Stimulated activated CD8-positive, alpha-beta memory T cell treated with anti-CD3 and anti-CD28 coated beads, Interleukin-15, amount 100 ng/mL, for 1 hour (primary cell): ENCODE measurements around the gene AKNA.

Source experiments
- DNase-seq: peaks from one replicate; pipeline ENCODE4 v3.0.0-alpha.2; 2020; ENCODE audit warnings: low read depth

Gene AKNA, protein sequence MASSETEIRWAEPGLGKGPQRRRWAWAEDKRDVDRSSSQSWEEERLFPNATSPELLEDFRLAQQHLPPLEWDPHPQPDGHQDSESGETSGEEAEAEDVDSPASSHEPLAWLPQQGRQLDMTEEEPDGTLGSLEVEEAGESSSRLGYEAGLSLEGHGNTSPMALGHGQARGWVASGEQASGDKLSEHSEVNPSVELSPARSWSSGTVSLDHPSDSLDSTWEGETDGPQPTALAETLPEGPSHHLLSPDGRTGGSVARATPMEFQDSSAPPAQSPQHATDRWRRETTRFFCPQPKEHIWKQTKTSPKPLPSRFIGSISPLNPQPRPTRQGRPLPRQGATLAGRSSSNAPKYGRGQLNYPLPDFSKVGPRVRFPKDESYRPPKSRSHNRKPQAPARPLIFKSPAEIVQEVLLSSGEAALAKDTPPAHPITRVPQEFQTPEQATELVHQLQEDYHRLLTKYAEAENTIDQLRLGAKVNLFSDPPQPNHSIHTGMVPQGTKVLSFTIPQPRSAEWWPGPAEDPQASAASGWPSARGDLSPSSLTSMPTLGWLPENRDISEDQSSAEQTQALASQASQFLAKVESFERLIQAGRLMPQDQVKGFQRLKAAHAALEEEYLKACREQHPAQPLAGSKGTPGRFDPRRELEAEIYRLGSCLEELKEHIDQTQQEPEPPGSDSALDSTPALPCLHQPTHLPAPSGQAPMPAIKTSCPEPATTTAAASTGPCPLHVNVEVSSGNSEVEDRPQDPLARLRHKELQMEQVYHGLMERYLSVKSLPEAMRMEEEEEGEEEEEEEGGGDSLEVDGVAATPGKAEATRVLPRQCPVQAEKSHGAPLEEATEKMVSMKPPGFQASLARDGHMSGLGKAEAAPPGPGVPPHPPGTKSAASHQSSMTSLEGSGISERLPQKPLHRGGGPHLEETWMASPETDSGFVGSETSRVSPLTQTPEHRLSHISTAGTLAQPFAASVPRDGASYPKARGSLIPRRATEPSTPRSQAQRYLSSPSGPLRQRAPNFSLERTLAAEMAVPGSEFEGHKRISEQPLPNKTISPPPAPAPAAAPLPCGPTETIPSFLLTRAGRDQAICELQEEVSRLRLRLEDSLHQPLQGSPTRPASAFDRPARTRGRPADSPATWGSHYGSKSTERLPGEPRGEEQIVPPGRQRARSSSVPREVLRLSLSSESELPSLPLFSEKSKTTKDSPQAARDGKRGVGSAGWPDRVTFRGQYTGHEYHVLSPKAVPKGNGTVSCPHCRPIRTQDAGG (N-terminal part only)

DNA sequence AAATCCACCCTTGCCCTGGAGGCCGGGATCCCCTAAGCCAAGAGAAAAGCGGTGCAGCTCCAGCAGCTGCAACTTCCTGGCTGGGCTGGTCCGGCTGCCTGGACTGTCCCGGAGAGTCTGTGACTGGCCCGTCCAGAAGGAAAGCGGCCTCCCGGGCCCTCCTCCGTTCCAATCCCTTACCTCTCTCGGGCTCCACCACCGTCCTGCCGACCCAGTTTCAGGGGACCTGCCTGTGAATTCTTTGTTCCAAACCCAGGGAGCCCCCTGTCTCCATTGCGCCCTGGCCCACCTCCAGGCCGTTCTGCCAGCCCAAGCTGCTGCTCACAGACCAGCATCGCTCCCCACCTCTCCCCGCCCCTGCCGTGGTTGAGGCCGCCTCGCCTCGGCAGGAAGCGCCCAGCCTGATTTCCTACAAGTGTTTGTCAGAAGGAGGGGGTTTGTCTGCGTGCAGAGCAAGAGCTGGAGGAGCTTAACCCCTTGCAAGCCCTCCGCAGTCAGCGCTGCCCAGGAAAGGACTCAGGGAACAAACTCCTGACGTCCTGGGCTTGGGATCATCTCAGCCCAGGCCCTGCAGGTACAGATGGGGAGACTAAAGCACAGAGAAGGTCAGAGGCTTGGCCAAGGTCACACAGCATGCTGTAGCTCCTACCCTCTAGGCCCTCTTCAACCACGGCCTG is at the start of gene AKNA:
AKNA (minus strand) TSS at position 303 of the 677 bp plus-strand sequence. CDS start 6,649 bp downstream, outside the sequence.
- DNase-seq, result peak; percentile 58

DNA sequence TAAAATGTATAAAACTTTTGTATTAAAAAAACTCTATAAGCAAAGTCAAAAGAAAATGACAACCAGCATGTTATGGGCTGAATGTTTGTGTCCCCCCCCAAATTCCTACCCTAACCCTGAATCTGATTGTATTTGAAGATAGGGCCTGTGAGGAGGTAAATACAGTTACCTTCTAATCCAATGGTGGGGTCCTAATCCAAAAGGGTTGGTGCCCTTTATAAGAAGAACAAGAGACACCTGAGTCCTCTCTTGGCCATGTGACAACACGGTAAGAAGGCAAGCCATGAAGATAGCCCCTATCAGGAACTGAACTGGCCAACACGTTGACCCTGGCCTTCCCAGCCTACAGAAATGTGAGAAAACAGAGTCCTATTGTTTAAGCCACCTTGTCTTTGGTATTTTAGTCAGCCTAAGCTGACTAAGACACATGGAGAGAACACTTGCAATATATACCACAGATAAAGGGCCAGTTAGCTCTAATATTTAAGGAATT is 49.7 kb upstream of the AKNA start:
- DNase-seq, result no peak

DNA sequence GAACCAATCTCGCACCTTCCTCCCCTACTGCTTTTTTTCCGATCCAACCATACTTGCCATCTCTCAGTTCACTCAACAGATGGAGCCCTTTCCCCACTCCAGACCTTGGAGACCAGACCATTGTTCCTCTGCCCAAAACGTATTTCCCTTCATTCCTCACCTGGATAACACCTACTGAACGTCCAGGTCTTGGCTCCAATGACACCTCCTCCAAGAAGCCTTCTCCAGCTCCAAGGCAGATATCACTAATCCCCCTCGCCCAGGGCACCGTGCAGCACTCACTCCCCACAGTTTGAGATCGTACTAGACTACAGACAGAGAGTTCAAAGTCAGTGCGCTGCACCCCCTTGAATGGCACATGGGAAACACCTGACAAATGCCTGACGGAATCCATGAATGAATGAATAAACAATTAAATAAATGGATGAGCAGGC is 47.1 kb upstream of the AKNA start:
- no peak for DNase-seq

DNA sequence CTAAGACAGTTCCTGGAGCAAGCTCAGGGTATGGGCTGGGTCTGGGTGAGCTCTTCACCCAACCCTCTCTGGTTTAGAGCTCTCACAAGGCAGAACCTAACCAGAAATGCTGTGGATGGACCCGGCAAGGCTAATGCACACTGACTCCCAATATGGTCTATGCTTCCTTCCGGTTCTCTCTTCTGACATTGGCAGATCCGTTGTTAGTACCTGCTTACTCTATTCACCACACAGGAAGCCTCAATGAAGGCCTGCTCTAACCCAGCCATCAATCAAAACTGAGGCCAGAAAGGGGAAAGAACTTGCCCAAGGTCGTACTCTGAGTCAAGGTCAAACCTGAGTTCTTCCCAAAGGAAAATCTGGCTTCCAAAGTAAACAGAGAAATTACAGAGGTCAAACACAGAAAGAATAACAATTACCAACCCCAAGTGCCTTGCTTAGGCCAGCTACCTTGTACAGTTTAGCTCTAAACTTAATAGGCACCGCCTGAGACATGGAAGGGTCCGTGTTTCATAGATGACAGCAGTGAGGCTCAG is 46.0 kb upstream of the AKNA start:
- no peak for DNase-seq

DNA sequence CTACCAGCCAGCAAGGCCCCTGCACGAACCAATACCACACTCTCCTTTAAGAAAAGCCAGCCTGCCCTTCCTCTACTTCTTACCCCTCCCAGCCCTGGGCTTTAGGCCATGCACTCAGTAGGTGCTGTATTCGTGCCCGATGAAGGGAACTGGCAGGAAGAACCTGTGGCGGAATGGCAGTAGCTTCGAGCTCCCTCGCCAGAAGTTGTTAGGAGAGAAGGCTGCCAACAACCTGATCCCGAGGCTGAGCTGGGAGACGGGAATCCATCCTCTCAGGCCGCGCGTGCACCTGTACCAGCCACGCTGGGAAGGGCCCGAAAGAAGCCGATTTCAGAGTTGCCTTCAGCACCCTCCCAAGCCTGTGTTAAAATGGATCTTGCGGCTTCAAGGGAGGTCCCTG is 45.3 kb upstream of the AKNA start:
- DNase-seq, result no peak

DNA sequence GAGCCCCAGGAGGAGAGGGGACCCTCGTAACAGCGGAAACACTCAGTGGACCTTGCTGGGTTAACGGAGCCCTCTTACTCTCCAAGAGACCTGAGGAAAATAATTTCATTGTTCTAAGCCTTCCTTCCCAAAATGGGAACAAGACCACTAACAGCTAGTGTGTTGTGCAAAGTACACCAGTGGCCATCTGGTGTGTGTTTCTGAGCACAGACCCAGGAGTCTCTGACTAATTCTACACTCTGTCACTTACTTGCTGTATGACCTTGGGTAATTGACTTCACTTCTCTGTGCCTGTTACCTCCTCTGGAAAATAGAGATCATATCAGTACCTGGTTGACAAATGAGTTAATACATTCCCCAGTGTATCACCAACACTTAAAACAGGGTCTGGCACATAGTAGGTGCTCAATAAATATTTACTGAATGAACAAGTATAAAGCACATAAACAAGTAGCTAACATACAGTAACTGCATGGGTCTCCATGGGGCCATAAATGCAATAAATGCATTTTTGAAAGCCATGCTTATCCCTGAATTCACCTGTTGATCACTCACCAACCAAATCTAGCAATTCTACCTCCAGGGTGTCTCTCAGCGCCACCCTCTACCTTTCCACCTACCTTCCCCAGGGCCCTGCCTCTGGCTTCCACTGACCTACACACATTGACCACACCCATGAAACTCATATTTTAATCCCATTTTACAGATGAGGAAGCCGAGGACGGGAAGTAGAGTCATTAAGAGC is 44.7 kb upstream of the AKNA start:
- no peak for DNase-seq

DNA sequence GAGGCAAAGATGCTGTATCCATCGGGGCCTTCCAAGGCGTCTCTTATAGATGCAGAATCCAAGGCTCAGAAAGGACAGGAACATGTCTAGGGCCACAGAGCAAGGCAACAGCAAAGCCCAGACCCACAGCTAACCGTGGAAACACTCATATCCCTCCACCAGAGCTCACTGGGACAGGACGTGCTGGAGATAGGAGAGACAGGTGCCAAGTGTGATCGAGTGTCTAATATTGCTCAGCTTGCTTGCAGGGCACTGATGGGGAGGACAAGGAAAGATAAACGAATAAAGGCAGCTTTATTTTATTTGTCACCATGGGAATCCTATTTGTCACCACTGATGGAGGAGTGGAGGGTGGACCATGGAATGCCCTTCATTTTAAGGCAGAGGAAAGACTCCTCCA is 44.0 kb upstream of the AKNA start:
- DNase-seq, result no peak

DNA sequence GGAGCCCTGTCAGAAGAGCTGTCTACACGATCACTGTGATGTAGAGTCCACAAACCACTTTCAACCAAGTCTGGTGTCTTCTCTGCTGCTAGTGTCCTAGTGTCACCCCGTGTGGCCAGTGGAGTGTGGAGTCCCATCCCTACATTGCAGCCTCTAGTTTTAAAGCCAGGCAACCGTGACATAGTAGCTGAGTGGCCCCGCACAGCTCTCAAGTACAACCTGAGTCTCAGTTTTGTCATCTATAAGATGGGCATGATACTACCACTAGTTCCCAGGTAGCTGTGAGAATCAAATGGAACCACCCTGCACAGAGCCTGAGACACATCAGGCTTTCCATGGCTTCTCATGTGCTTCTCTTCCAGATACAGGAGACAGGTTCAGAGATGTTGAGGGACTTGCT is 43.2 kb upstream of the AKNA start:
- DNase-seq, result no peak

DNA sequence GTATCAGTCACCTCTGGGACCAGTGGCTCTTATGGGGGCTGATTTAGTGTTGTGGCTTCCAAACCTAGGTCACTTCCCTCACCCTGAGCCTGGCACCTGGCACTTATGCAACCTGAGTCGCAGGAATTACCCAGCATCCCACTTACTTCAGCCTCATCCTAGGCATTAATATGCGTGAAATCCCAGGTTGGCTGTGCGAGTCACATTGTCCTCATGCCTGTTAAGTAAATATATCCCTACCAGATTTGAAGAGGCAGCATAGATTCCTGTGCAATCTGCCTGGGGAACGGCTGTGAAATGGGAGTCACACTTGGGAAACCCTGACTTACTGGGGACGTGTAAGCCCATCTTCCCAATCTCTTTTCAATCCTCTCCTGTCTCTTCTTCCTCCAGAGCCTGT is 42.7 kb upstream of the AKNA start:
- no peak for DNase-seq

DNA sequence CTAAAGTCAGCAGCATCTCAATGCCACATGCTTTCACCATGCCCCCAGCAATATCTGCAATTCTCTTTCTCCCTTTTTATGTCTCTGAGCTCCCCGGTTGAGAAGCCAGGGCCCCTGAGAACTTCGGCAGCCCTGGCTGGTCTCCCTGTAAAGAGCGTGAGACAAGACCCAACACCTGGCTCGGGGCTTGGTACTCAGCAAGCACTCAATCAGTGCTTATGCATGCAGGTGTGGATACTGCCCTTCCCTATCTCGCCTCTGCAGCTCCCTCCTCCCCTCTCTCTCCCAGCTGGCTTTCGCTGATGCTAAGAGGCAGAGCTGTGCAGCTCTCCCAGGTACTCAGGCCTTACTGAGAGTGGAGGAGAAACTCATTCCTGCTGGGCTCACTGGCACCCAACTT is 41.7 kb upstream of the AKNA start:
- DNase-seq, result no peak

DNA sequence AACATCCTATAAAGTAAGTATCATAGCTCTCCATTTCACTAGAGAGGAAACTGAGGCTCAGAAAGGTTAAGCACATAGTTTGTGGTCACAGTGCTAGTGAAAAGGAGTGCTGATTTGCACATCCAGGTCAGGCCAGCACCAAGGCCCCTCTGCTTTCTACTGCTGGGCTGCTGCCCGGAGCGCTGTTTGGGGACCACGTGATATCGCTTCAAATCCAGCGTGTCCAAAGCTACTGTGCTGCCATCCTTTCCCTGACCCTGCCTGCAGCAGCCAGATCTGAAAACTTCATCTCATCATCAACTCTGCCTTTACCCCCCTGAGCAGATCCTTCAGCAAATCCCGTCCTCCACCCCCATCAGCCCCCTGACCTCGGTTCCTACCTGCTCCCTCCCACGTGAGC is 40.7 kb upstream of the AKNA start:
- DNase-seq, result no peak

DNA sequence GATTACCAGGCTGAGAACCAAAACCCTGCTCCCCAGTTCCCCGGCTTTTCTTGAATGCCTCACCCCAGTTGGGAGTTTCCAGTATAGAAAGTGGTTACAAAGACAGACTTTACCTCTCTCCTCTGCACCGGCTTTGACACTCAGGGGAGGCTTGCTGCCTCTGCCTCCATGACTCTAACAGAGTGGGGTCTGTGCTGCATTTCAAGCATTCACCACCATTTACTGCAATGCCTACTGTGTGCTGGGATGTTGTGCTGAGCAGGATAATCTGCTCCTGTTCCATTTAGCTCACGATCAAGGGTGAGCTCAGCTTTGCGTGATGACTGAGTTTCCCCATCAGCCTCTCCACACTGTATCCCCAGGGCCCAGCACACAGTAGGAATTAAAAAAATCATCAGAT is 39.9 kb upstream of the AKNA start:
- DNase-seq, result no peak

DNA sequence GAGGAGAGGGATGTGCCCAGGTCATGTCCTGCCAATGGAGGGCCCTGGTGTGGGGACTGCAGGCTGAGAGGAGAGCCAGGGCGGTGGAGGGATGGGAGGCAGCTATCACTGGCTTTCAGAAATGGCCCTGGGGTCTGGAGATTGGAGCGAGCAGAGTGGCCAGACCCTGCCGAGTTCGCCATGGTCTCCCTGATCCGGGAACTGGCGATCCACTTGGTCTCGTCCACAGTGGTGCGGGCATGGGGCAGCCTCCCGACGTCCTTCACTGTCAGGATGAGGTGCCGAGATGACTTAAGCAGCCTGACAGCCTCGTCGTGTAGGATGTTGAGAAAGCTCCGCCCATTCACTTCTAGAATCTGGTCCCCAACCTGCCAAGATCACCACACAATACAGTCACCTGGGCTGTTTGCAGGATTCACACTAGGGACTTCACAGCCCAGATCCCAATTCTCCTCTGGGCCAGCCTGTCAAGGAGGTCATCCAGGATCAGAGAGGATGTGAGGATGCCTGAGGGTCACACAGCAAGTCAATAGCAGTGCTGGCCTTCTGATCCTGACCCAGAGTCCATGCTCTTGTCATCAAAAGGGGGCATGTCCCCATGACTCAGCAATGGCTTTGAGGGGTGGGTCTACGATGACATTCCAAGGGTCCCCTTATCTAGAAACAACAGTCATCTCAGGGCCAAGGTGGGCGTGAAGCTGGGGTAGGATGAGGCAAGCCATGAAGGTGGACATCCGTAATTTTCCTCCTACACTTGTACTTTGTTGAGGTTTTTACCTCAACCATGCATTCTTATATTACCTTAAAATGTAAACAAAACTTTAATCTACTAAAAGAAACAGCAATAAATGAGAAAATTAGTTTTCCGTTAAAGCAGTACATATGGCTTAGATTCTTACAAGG is 38.5 kb upstream of the AKNA start:
- DNase-seq, result no peak

DNA sequence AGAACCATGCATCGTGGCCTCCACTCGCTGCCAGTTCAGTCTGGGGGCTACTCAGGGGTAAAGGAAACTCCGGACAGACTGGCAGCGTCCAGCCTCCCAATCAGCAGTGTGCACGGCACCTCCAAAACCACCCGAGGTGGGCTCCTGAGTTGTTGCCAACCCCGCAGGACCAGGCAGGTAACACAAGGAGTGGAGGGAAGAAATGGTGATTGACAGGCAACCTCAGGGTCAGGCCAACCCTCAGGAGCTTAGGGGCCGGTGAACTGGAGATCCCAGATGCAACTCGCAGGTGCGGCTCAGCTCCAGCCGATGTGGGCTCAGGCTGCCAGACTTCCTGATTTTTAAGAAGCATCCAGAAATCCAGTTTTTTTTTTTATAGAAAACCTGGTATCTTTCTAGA is 37.3 kb upstream of the AKNA start:
- DNase-seq, result no peak

DNA sequence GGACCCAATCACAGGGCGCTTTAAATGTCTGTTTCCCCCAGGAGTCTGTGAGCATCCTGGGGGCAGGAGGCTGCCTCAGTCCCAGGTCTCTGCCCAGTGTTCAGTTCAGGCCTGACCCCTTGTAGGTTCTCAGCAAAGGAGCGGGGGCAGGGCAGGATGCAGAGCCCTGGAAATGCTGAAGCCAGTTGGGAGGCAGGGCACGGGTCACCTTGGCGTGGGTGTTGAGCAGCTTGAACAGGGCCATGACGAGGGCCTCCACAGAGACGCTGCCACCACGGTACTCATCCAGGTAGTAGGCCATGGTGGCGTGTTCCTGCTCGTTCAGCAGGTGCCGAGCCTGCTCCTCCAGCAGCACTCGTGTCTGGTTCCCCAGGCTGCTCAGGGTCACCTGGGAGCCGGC is 36.3 kb upstream of the AKNA start:
- no peak for DNase-seq

DNA sequence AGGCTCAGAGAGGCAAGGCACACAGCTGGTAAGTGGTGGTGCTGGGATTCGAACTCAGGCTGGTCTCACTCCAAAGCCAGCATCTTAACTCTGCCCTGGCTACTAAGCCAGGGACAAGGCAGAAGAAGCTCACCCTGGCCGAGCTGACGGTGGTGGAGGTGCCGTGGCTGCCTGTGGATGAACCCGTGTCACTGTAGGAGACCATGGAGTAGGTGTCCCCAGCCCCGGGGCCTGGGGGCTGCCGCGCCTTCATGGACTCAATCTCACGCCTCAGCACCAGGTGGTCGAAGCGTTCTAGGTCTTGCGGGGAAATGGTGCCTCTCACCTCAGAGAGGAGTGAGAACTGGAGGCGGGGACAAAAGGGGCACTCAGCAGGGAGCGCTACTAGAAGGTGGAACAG is 35.4 kb upstream of the AKNA start:
- no peak for DNase-seq

DNA sequence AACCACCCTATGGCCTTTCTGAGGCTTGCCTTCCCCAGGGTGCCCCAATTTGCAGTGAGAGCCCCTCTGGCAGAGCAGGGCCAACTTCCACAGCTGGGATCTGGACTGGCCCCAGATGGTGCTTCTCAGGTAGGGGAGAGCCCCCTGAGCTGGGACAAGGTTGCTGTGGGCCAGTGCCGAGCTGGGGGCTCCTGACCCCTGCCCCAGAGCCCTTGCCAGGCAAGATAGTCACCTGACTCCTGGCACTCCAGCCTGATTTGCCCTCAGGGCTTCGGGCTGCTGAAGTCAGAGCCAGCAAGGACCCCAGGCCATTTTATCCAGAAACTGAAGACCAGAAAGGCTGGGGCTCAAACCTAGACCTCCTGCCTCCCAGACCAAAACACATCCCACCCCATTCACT is 33.4 kb upstream of the AKNA start:
- DNase-seq, result no peak

DNA sequence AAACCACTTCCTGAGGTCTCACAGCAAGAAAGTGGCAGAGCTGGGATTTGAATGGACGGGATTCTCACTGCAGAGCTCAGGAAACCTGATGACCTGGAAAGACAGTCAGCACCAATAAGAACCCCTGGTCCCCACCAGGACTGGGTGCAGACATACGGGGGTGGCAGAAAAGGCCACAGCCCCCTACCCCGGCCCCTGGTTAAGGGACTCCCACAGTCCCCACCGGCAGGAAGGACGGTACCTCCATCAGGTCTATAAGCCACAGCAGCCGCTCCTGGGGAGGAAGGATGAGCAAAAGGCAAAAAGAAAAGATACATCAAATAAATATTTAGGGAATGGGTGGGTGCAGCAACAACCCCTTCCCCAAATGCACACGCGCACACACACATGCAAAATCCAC is 32.0 kb upstream of the AKNA start:
- DNase-seq, result no peak

DNA sequence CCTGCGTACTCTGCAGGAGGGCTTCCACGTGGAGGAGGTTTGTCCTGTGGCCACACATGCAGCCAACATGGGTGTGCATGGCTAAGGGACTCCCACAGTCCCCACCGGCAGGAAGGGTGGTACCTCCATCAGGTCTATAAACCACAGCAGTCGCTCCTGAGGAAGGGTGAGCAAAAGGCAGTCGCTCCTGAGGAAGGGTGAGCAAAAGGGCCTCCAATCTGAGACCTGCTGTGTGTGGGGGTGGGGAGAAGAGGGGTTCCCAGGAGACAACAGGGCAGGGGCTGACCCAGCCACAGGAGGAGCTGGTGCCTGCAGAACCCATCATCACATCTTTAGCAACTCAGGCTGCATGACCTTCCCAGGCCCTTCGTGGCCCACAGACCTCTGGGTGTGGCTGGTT is 30.3 kb upstream of the AKNA start:
- DNase-seq, result no peak

DNA sequence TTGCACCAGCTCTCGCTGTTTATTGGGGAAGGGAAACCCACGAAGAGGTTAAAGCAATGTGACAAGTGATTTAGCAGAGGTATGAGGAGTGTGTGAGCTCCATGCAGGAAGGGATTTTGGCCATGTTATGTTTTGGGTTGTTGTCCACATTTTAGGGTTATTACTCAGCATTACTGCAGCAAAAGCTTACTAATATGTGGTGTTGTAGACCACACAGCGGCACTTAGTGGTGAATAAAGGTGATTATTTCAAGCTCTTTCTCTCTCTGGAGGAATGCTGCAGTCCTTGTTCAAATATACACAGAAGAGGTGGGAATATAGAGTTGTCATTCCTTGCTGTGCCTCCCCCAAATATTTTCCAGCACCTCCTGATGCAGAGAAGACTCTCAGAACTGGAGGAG is 29.7 kb upstream of the AKNA start:
- no peak for DNase-seq
